Lung (tissue), 12 donors: Measurements from ENCODE around the gene CLEC4F. TPM values are rescaled to one million over a fixed set of nuclear protein-coding genes. Genes with fewer than 3 reads are reported as not detected.
A peak's percentile ranks its signal among the peaks of the same experiment; 100 is the strongest.

ENCODE experiments used
- ATAC-seq: fragments of 200-7000 bp; cut with Tn5 transposase; one replicate; pipeline ENCODE4 v1.9.1; 2020; ENCODE audit warnings: moderate number of reproducible peaks; ENCODE audit not compliant: insufficient read depth, low FRiP score
- DNase-seq, 3 donors: peaks; one replicate each; pipeline ENCODE4 v3.0.0-alpha.2; 2013 to 2017
- H3K27ac ChIP-seq, 2 donors: one replicate each; pipeline ENCODE4 v1.5.1; 2013; ENCODE audit warnings: mild to moderate bottlenecking in 2 of 2, moderate library complexity in 2 of 2, control low read depth in 1 of 2, inconsistent platforms in 1 of 2, low read depth in 1 of 2, low read length in 1 of 2
- H3K27me3 ChIP-seq, 3 donors: one replicate each; pipeline ENCODE4 v1.5.1; 2013; ENCODE audit warnings: low read length in 2 of 3; ENCODE audit not compliant: control insufficient read depth in 3 of 3, insufficient read depth in 3 of 3
- H3K36me3 ChIP-seq, 4 donors: one replicate each; pipeline ENCODE4 v1.5.1; 2013; ENCODE audit warnings: low read length in 4 of 4, mild to moderate bottlenecking in 1 of 4, moderate library complexity in 1 of 4; ENCODE audit not compliant: control insufficient read depth in 4 of 4, insufficient read depth in 4 of 4
- H3K4me1 ChIP-seq, 5 donors: one replicate each; pipeline ENCODE4 v1.5.1; 2013; ENCODE audit warnings: low read length in 5 of 5, mild to moderate bottlenecking in 2 of 5, moderate library complexity in 1 of 5; ENCODE audit not compliant: control insufficient read depth in 5 of 5, insufficient read depth in 5 of 5
- H3K4me3 ChIP-seq: one replicate; pipeline ENCODE4 v1.5.1; 2013; ENCODE audit warnings: mild to moderate bottlenecking, control low read depth, moderate library complexity
- H3K9ac ChIP-seq, 2 donors: one replicate each; pipeline ENCODE4 v1.5.1; 2013; ENCODE audit warnings: low read length in 2 of 2, control low read depth in 1 of 2; ENCODE audit not compliant: insufficient read depth in 1 of 2
- H3K9me3 ChIP-seq, 4 donors: one replicate each; pipeline ENCODE4 v1.5.1; 2013; ENCODE audit warnings: low read length in 3 of 4, mild to moderate bottlenecking in 1 of 4, moderate library complexity in 1 of 4; ENCODE audit not compliant: control insufficient read depth in 4 of 4, insufficient read depth in 3 of 4
- CTCF ChIP-seq: IDR thresholded peaks from 2 replicates; pipeline ENCODE4 v1.5.1; 2012; ENCODE audit warnings: mild to moderate bottlenecking; ENCODE audit errors: control extremely low read depth, extremely low read depth
- WGBS, 2 donors: extraction: QIAGEN DNeasy Blood & Tissue Kit; methylation state at CpG; one replicate each; pipeline ENCODE4 v1.1.7; 2013; 5-methylcytosine and 5-hydroxymethylcytosine counted together
- polyA plus RNA-seq, 2 donors: library from polyadenylated mRNA; stranded (reverse); fragments of 200-250 nt; gene quantifications; one replicate each; pipeline ENCODE4 v1.2.1, GENCODE V29; 2013
- total RNA-seq, 2 donors: library from RNA; depleted of rRNA in 1 of 2; stranded (reverse); fragments of >200 nt in 1 of 2; gene quantifications; one replicate each; pipeline ENCODE4 v1.2.1, GENCODE V29; 2014 to 2021
- donor health status: control.
- donor health status: control.
- donor health status: Bipolar disorder and iron deficiency.
- donor health status: healthy.
- donor health status: DM: yes; HTN: yes; CAD: no.

The CLEC4F gene
- total and polyA plus RNA-seq, 4 donors: 0.31 to 0.58 (median 0.37) TPM

DNA sequence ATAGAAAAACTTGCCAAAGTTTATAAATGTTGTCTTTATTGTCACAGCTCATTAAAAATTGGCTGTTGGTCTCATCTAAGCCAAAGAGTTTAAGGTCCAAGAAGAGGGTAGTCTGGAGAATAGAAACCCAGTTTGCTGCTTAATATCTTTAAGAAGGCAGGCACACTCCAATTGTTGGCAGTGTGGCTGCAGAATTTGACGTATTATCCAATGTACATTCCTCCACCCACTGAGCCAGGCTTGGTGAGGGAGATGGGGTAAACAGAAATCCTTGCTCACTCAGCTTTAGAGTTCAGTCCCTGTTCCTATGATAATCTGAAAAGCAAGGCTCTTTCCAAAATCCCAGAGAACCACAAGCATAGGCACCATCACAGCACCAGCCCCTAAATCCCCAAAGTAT is 41.7 kb downstream of the CLEC4F start:
- no peak overlapping the region for H3K4me3 ChIP-seq
- no peaks in the 10 kb centered on the region for H3K36me3 ChIP-seq
- H3K9ac ChIP-seq: no peak overlapping the region
- H3K27me3 ChIP-seq: peaks cover 0 to 7% (median 0%) of the 10 kb centered on the region in 3 donors
- peaks cover 0 to 3% (median 0%) of the 10 kb centered on the region in 4 donors for H3K9me3 ChIP-seq
- WGBS, 2 donors: 51 to 88% methylated on average over 1 of the region's 1 CpG
- H3K4me1 ChIP-seq: peaks cover 0 to 34% (median 0%) of the 10 kb centered on the region in 5 donors
- ATAC-seq: no peak
- TF ChIP-seq CTCF: no peak
- DNase-seq: peak; percentile 49 to 78 (median 73)
- no peak overlapping the region for H3K27ac ChIP-seq

DNA sequence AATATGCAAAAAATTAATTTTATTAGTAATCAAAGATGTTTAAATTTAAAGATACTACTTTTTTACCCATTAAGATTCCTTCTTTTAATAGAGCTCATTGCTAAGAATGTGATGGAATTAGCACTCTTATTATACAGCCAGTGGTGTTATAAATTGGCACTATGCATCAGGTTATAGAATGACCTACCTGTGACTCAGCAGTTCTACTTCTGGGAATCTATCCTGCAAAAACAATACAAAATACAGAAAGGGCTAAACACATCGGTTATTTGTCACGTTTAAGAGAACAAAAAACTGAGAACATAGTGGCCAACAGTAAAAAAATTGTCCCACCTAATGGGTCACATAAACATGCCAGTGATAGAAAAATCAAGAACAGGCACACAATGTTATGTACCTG is 42.9 kb downstream of the CLEC4F start:
- Histone ChIP-seq H3K4me3 (no peak overlapping the region), H3K9ac (no peak overlapping the region), H3K27me3 (peaks cover 0 to 7% (median 0%) of the 10 kb centered on the region in 3 donors), H3K27ac (no peak overlapping the region), H3K4me1 (peaks cover 0 to 34% (median 0%) of the 10 kb centered on the region in 5 donors), H3K9me3 (peaks cover 0 to 4% (median 0%) of the 10 kb centered on the region in 4 donors), H3K36me3 (no peaks in the 10 kb centered on the region)
- WGBS, 2 donors: 58 to 60% methylated on average over 2 of the region's 2 CpGs
- ATAC-seq: no peak
- TF ChIP-seq CTCF: no peak
- no peak for DNase-seq

DNA sequence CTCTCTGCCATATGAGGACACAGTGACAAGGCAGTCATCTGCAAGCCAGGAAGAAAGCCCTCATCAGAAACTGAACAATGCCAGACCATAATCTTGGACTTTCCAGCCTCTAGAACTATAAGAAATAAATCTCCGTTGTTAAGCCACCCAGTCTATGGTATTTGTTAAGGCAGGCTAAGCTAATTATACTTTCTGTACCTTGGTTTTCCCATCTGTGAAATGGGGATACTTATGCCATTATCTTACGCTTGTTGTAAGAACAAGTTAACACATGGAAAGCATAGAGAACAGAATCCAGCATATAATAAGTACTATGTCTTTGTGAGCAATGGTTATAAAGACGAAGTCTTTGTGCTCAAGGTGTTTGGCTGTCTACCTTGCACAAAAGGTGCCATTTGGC is 44.1 kb downstream of the CLEC4F start:
- ATAC-seq: no peak
- H3K9me3 ChIP-seq: peaks cover 0 to 4% (median 0%) of the 10 kb centered on the region in 4 donors
- no peak overlapping the region for H3K27ac ChIP-seq
- H3K9ac ChIP-seq: no peak overlapping the region
- H3K4me1 ChIP-seq: peaks cover 0 to 34% (median 0%) of the 10 kb centered on the region in 5 donors
- H3K36me3 ChIP-seq: no peaks in the 10 kb centered on the region
- no peak overlapping the region for H3K4me3 ChIP-seq
- TF ChIP-seq CTCF: no peak
- 94 to 95% methylated on average over 3 of the region's 3 CpGs for WGBS, 2 donors
- DNase-seq: no peak
- H3K27me3 ChIP-seq: peaks cover 0 to 7% (median 0%) of the 10 kb centered on the region in 3 donors

DNA sequence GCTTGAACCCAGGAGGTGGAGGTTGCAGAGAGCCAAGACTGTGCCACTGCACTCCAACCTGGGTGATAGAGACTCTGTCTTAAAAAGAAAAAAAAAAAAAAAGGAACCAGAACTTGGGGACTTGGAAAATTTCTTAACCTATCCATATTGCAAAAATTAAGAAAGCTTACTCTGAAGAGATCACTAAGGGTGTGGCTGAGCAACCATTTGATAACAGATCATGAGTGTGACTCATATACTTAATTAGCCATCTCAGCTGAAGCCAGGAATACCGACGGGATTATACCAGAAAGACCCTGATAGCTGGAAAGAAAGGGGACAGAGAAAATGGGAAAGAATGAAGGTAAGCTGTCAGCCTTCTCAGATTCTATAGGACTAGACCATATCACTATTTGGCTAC is 45.3 kb downstream of the CLEC4F start:
- Histone ChIP-seq H3K9me3 (peaks cover 0 to 4% (median 0%) of the 10 kb centered on the region in 4 donors), H3K4me1 (peaks cover 0 to 25% (median 0%) of the 10 kb centered on the region in 5 donors), H3K27me3 (peaks cover 0 to 7% (median 0%) of the 10 kb centered on the region in 3 donors), H3K4me3 (no peak overlapping the region), H3K9ac (no peak overlapping the region), H3K36me3 (no peaks in the 10 kb centered on the region), H3K27ac (no peak overlapping the region)
- DNase-seq (no peak), ATAC-seq (no peak)
- 64 to 71% methylated on average over 2 of the region's 2 CpGs for WGBS, 2 donors
- no peak for TF ChIP-seq CTCF
